Measurements from ENCODE around the gene GRAMD1B.

GRCh38 chr11:123381817-123382554 lies 48.1 kb upstream of the GRAMD1B start:
- TF ChIP-seq EZH2 (IDR thresholded peaks at IDR 0.05; ENCODE audit: low read length, unreplicated experiment) (no peak), CTCF (conservative IDR thresholded peaks at IDR 0.05; ENCODE audit: low read depth, low read length) (no peak), EZH2phosphoT487 (IDR thresholded peaks at IDR 0.05; ENCODE audit: borderline replicate concordance, low read length) (no peak)
